ENCODE results near the gene CCT6B.
A peak's percentile ranks its signal among the peaks of the same experiment; 100 is the strongest.

CCT6B gene

DNA sequence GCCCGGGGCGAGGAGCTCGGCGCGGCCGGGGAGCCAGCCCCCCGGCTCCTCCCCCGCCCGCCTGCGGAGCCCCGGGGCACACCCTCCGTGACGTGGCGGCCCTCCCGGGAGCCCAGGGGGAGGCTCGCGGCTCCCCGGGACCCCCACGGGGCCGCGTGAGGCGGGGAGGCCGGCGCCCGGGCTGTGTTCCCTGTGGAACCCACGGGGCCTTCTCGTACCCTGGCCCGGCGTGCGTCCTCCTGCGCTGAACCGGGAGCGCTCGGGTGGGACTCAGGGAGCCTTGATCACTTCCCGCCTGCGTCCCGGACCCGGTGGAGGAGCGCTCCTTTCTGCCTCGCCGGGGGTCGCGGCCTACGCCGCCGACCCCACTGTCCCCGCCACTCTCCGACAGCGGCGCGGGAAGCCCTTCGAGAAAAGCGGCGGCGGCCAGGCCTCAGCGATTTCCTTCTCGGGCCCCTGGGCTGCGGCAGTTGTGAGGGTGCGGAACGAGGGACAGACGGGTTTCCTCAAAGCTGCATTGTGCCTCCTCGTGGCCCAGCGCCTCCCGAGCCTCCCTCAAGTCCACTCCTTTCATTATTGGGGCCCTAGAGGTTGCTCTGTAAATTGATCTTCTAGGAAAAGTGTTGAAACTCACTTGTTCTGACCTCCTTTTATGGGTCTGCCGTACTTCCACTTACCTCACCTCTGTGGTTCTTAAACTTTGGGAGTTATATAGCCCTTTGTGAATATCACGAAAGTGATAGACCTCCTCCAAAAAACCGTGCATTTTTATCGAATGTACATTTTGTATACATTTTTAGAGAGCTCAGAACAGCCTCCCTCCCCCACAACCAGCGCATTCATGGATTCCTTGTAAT is 19.6 kb upstream of the CCT6B start:
- DNase-seq (ENCODE audit: low read depth, low spot score): peak; percentile 84
- peak overlapping the region; percentile 66 for H3K4me3 ChIP-seq (ENCODE audit: low read depth, low read length)
- TF ChIP-seq, protein P1, sequence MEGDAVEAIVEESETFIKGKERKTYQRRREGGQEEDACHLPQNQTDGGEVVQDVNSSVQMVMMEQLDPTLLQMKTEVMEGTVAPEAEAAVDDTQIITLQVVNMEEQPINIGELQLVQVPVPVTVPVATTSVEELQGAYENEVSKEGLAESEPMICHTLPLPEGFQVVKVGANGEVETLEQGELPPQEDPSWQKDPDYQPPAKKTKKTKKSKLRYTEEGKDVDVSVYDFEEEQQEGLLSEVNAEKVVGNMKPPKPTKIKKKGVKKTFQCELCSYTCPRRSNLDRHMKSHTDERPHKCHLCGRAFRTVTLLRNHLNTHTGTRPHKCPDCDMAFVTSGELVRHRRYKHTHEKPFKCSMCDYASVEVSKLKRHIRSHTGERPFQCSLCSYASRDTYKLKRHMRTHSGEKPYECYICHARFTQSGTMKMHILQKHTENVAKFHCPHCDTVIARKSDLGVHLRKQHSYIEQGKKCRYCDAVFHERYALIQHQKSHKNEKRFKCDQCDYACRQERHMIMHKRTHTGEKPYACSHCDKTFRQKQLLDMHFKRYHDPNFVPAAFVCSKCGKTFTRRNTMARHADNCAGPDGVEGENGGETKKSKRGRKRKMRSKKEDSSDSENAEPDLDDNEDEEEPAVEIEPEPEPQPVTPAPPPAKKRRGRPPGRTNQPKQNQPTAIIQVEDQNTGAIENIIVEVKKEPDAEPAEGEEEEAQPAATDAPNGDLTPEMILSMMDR (IDR thresholded peaks at IDR 0.05; ENCODE audit: low read depth, low read length): peak; percentile 47
- in situ Hi-C loops (cut with HindIII; ENCODE audit: low sequenced_read_pairs): no loop called here

DNA sequence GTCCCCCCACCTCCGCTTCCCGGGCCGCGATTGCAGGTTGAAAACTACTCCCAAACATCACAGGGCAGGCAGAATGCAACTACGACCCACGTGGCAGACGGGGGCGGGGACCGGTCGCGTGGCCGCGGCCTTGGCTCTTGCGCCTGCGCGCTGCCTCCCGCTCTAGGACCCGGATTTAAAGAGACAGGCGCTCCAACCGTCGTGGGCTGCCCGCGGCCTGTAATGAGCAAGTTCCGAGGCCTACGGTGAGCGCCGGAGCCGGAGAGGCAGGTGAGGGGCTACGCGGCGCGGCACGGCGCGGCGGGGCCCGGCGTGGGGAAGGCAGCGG is 19.1 kb upstream of the CCT6B start, which contains the start of gene LIG3:
TSS of gene LIG3 (plus strand) at position 160 of the 328 bp plus-strand sequence. CDS start 2,494 bp downstream, outside the sequence.
- TF ChIP-seq, protein P1 (IDR thresholded peaks at IDR 0.05; ENCODE audit: low read depth, low read length): no peak
- in situ Hi-C loops (cut with HindIII; ENCODE audit: low sequenced_read_pairs): no loop called here
- peak within 1 kb of the TSS; percentile 66 for H3K4me3 ChIP-seq (ENCODE audit: low read depth, low read length)
- peak; percentile 93 for DNase-seq (ENCODE audit: low read depth, low spot score)

DNA sequence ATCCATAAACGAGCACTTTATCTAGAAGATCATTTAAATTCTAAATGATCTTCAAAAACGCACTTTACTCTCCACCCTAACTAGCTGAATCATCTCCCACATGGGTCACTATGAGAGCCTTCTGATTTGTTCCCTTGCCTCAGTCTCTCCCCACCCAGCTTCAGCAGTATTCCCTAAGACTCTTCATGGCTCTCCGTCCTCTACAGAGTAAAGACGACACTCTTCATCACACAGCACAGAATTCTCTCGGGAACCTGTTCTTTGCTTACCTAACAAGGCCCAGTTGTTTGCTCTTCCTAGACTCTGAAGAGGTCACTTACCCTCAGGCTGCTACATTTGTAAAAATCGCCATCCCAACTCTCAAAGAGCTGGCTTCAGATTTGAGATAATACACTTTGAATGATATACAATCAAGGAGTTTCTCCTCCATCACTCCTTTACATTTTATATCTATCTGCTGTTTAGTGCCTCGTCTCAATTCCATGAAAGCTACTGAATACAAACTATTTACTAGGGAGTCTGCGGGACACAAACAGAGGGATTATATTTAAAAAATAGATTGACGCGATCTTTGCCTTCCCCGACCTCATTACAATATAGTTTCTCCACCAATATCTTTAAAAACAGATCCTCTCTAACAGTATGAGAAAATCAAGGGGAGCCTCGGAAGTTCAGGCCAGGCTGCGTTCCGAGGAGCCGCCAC is 18.5 kb upstream of the CCT6B start:
- in situ Hi-C loops (cut with HindIII; ENCODE audit: low sequenced_read_pairs): no loop called here
- DNase-seq (ENCODE audit: low read depth, low spot score): no peak
- TF ChIP-seq, protein P1 (IDR thresholded peaks at IDR 0.05; ENCODE audit: low read depth, low read length): no peak
- peak overlapping the region; percentile 66 for H3K4me3 ChIP-seq (ENCODE audit: low read depth, low read length)

DNA sequence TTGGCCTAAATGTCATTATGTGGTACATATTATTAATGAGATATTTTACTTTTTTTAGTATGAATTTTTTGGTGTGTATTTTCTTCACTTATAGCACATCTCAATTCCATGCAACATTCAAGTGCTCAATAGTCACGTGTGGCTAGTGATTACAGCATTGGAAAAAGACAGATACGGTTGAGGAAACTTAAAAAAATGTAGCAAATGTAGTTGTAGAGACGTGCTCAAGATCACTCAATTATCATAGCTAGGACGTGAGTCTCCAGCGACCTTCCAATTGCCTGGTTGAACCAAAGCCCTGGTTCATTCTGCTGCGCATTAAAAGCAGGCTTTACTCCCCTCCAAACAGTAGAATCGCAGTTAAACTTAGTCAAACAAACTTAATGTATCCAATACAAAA is 17.9 kb upstream of the CCT6B start:
- H3K4me3 ChIP-seq (ENCODE audit: low read depth, low read length): no peak overlapping the region
- in situ Hi-C loops (cut with HindIII; ENCODE audit: low sequenced_read_pairs): no loop called here
- TF ChIP-seq, protein P1 (IDR thresholded peaks at IDR 0.05; ENCODE audit: low read depth, low read length): no peak
- DNase-seq (ENCODE audit: low read depth, low spot score): no peak

DNA sequence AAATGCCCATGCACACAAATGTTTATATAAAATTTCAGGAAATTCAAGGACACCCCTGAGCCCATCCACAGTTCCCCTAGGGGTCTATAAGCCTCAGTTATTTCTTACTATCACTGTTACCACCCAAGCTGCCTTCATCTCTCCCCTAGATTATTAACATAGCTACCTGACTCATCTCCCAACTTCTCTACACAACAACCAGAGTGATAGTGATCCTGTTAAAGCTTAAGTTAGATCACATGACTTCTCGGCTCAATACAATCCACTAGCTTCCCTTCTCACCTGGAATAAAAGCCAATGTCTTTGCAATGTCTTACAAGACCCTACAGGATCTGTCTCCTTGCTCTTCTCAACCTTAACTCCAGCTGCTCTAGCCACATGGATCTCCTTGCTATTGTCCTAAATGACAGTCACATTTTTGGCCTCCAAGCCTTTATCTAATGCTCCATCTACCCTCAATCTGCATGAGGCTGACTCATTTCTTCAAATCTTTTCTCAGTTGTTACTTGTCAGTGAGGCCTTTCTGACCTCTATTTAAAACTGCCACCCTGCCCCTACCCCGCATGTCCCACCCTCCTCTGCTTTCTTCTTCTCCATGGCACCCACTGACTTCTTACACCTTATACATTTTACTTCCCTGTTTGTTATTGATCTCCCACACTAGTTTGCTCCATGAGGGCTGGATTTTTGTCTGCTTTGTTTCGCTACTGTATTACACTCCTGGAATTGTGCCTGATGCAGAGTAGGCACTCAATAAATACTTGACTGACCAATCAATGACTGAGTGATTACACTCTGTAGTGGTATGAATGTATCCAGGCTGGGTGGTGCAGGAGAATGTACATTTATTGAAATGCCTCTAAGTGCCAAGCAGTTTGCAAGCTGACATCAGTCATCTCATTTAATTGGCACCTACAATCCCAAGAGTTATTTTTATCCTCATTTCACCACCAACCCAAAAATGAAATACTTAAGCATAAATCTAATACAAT is 13.8 kb upstream of the CCT6B start:
- no peak overlapping the region for H3K4me3 ChIP-seq (ENCODE audit: low read depth, low read length)
- DNase-seq (ENCODE audit: low read depth, low spot score): no peak
- in situ Hi-C loops (cut with HindIII; ENCODE audit: low sequenced_read_pairs): no loop called here
- TF ChIP-seq, protein P1 (IDR thresholded peaks at IDR 0.05; ENCODE audit: low read depth, low read length): no peak

DNA sequence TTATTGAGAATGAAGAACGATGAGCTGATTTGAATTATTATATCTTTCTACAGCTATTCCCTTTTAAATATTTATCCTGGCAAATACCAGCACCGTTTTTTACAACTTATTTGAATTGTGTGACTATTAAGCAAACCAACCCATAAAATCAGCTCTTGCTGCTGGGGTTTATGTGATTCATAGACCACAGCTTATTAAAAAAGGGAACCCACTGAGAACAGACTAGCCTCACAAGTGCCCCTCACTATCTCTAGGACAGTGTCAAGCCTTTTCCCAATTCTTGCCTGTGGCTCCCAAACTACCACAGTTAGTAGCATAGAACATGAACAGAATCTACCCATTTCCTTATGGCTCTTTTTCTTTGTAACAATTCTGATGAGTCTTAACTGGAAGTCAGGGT is 12.9 kb upstream of the CCT6B start:
- TF ChIP-seq, protein P1 (IDR thresholded peaks at IDR 0.05; ENCODE audit: low read depth, low read length): no peak
- in situ Hi-C loops (cut with HindIII; ENCODE audit: low sequenced_read_pairs): no loop called here
- DNase-seq (ENCODE audit: low read depth, low spot score): no peak
- H3K4me3 ChIP-seq (ENCODE audit: low read depth, low read length): no peak overlapping the region

Data from astrocyte of the spinal cord (primary cell).